OCI-LY7 (cell line): ENCODE results near the gene SASH3. TPM values are rescaled to one million over a fixed set of nuclear protein-coding genes. Genes with fewer than 3 reads are reported as not detected.
A peak's percentile ranks its signal among the peaks of the same experiment; 100 is the strongest.

Experiments
- BruUV-seq: library from RNA; stranded (reverse); fragments of 400-500 nt; replicated peaks from 2 replicates; lab custom pipeline; 2021; lab: Mats Ljungman, UMichigan
- CTCF ChIA-PET: fragments of 300-600 bp; sonication (Branson Sonifier 250); formaldehyde crosslinking; loops from one replicate; lab custom pipeline; 2022; ENCODE audit warnings: antibody characterized with exemption; ENCODE audit not compliant: unreplicated experiment; lab: Charles Lee
- POLR2A ChIA-PET: fragments of 300-600 bp; sonication (Branson Sonifier 250); formaldehyde crosslinking; loops from one replicate; lab custom pipeline; 2022; ENCODE audit warnings: antibody characterized with exemption; lab: Charles Lee
- DNase-seq: peaks from one replicate; pipeline ENCODE4 v3.0.0-alpha.2; 2015; ENCODE audit warnings: low spot score
- H2AFZ ChIP-seq: fragments of 200-600 bp; sonication (generic), shearing (Covaris generic); 2 replicates; pipeline ENCODE4 v1.6.1; 2014; ENCODE audit warnings: mild to moderate bottlenecking, antibody characterized with exemption, low read length, moderate library complexity
- H3K27ac ChIP-seq: fragments of 200-600 bp; sonication (generic); 2 replicates; pipeline ENCODE4 v1.5.1; 2014; ENCODE audit warnings: mixed run types, low read depth, mild to moderate bottlenecking, moderate library complexity, low read length, inconsistent platforms; ENCODE audit not compliant: poor library complexity, severe bottlenecking
- H3K36me3 ChIP-seq: fragments of 200-600 bp; sonication (generic); 2 replicates; pipeline ENCODE4 v1.6.1; 2014; ENCODE audit warnings: mild to moderate bottlenecking, antibody characterized with exemption, low read length, moderate library complexity, mixed read lengths; ENCODE audit not compliant: insufficient read depth
- H3K4me1 ChIP-seq: fragments of 200-600 bp; sonication (generic); 2 replicates; pipeline ENCODE4 v1.5.1; 2014; ENCODE audit warnings: mild to moderate bottlenecking, low read length; ENCODE audit not compliant: insufficient read depth, poor library complexity, severe bottlenecking
- H3K4me2 ChIP-seq: fragments of 200-600 bp; sonication (generic); 2 replicates; pipeline ENCODE4 v1.6.1; 2014; ENCODE audit warnings: mild to moderate bottlenecking, low read length
- H3K4me3 ChIP-seq: fragments of 200-600 bp; sonication (generic); 2 replicates; pipeline ENCODE4 v1.5.1; 2014; ENCODE audit warnings: mild to moderate bottlenecking, low read depth, low read length; ENCODE audit not compliant: poor library complexity, severe bottlenecking
- H3K79me2 ChIP-seq: fragments of 200-600 bp; sonication (generic); 2 replicates; pipeline ENCODE4 v1.6.1; 2016; ENCODE audit warnings: low read depth, mild to moderate bottlenecking, low read length, moderate library complexity, mixed read lengths; ENCODE audit not compliant: insufficient read depth
- H3K9me2 ChIP-seq: fragments of 200-600 bp; sonication (generic); 2 replicates; pipeline ENCODE4 v1.6.1; 2016; ENCODE audit warnings: mild to moderate bottlenecking, low read length, mixed read lengths; ENCODE audit not compliant: insufficient read depth
- H3K9me3 ChIP-seq: fragments of 200-600 bp; sonication (generic); 2 replicates; pipeline ENCODE4 v1.6.1; 2014; ENCODE audit warnings: mild to moderate bottlenecking, mixed run types, low read length, mixed read lengths
- H4K20me1 ChIP-seq: fragments of 200-600 bp; sonication (generic); 2 replicates; pipeline ENCODE4 v1.6.1; 2014; ENCODE audit warnings: mild to moderate bottlenecking, antibody characterized with exemption, low read length, moderate library complexity, mixed read lengths; ENCODE audit not compliant: insufficient read depth
- CTCF ChIP-seq: fragments of 200-600 bp; sonication (generic); conservative IDR thresholded peaks from 2 replicates; pipeline ENCODE4 v1.5.1; 2014; ENCODE audit warnings: mild to moderate bottlenecking, antibody characterized with exemption, low read length, moderate library complexity, mixed read lengths
- EZH2phosphoT487 ChIP-seq: fragments of 200-600 bp; sonication (generic); IDR thresholded peaks from 2 replicates; pipeline ENCODE4 v1.6.1; 2018; ENCODE audit warnings: low read depth, borderline replicate concordance, mild to moderate bottlenecking, mixed run types, antibody characterized with exemption, low read length, moderate library complexity, mixed read lengths
- intact Hi-C: fragments of 100-400 bp; cut with micrococcal nuclease; formaldehyde crosslinking; loops from one replicate; pipeline ENCODE4 v1.10.0; 2022; ENCODE audit not compliant: unreplicated experiment
- total RNA-seq, 2 experiments: library from RNA; depleted of rRNA in 1 of 2; stranded (reverse); fragments of >200 nt in 1 of 2; shearing (Covaris generic) in 1 of 2; gene quantifications; 2 replicates each; pipeline ENCODE4 v1.2.3, GENCODE V29; 2014 to 2022

Gene SASH3
- total RNA-seq, 2 experiments from 2014 or later = 157 to 194 TPM

DNA sequence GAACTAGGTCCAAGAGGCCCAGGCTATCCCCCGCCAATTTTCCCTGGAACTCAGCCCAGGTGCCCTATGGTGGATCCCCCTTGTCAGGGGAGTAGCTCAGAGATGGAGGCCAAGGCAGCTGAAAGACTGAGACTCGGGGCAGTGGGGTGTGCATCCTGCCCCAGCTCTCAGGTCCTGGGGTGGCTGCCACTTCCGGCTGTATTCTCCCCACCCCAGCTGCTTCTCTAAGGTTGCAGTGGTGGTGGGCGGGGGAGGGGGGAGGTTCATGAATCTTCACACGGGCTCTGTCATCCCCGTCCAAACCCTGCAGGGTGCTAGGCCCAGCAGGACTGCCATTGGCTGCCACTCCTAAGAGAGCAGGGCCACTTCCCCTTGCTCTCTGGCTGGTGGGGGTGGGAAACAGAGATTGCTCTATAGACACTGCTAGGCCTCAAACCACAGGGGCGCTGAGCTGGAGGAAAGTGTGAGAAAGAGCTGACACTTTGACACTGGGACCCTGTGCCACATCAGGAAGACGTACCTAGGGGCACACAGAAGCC is 1.5 kb downstream of the SASH3 start:
- H3K4me2 ChIP-seq = peak overlapping the region; percentile 100
- peak overlapping the region; percentile 99 for H3K4me3 ChIP-seq
- intact Hi-C loops = loop anchor here (10.0 kb wide), 1 partner anchor 394 kb away; the partner anchor contains the start of gene RAB33A
- no peaks in the 10 kb centered on the region for H3K9me2 ChIP-seq
- DNase-seq = peak; percentile 92
- H4K20me1 ChIP-seq = peaks cover 21% of the 10 kb centered on the region
- H3K4me1 ChIP-seq = peaks cover 68% of the 10 kb centered on the region
- ChIA-PET CTCF (interaction anchor here (0.6 to 1.4 kb wide), 5 partner anchors 9 to 358 kb away, joined by 3 to 9 read pairs (median 4); no protein-coding TSS in a partner anchor), POLR2A (interaction anchor here (0.6 to 6.9 kb wide), 8 partner anchors 11 to 303 kb away, joined by 3 to 126 read pairs (median 4); no protein-coding TSS in a partner anchor)
- peaks cover 59% of the 10 kb centered on the region for H3K36me3 ChIP-seq
- no peaks in the 10 kb centered on the region for H3K9me3 ChIP-seq
- BruUV-seq = no TSS peak
- peaks cover 76% of the 10 kb centered on the region for H3K79me2 ChIP-seq
- peak overlapping the region; percentile 99 for H3K27ac ChIP-seq
- no peak for TF ChIP-seq CTCF
- no peak for TF ChIP-seq EZH2phosphoT487
- no peak overlapping the region for H2AFZ ChIP-seq

- Histone ChIP-seq H2AFZ (no peak overlapping the region), H3K4me3 (peak overlapping the region; percentile 99), H4K20me1 (peaks cover 21% of the 10 kb centered on the region), H3K4me2 (peak overlapping the region; percentile 100), H3K4me1 (peaks cover 68% of the 10 kb centered on the region), H3K9me2 (no peaks in the 10 kb centered on the region), H3K36me3 (peaks cover 60% of the 10 kb centered on the region), H3K27ac (peak overlapping the region; percentile 99), H3K9me3 (no peaks in the 10 kb centered on the region), H3K79me2 (peaks cover 83% of the 10 kb centered on the region)
- intact Hi-C loops = loop anchor here (2.0 to 10.0 kb wide), 2 partner anchors 23 to 393 kb away; partner anchors contain the start of gene RAB33A
- no TSS peak for BruUV-seq
- ChIA-PET CTCF (interaction anchor here (0.7 to 2.1 kb wide), 5 partner anchors 9 to 177 kb away, joined by 3 to 9 read pairs (median 4); no protein-coding TSS in a partner anchor), POLR2A (interaction anchor here (0.6 to 6.9 kb wide), 8 partner anchors 12 to 304 kb away, joined by 3 to 126 read pairs (median 4); no protein-coding TSS in a partner anchor)
- no peak for TF ChIP-seq EZH2phosphoT487
- TF ChIP-seq CTCF = no peak
- no peak for DNase-seq
Measured at GRCh38 chrX:129781680-129782495, 2.1 kb downstream of the SASH3 start.
